Measurements from ENCODE around the gene HMGCS2.

Gene HMGCS2

DNA sequence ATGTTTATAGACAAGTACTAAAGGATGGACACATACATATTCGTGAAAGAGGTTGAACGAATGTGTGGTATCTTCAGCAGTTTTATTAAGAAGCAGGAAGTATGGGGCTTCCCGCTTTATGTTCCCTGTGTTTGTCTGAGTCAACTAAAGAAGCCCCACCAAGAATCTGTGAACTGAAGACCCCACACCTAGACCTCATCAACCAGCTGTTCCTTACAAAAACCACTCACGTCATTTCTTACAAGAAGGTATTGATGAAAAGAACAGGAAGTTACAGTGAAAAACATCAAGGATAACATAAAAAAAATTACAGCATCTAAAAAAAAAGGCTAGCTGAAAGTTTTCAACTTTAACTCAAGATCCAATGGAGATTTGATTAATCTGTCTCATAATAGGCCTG, 30.3 kb upstream of the HMGCS2 start:
- H3K4me3 ChIP-seq (replicated peaks; ENCODE audit: low read depth, low read length): no peak overlapping the region
- TF ChIP-seq, protein P1, sequence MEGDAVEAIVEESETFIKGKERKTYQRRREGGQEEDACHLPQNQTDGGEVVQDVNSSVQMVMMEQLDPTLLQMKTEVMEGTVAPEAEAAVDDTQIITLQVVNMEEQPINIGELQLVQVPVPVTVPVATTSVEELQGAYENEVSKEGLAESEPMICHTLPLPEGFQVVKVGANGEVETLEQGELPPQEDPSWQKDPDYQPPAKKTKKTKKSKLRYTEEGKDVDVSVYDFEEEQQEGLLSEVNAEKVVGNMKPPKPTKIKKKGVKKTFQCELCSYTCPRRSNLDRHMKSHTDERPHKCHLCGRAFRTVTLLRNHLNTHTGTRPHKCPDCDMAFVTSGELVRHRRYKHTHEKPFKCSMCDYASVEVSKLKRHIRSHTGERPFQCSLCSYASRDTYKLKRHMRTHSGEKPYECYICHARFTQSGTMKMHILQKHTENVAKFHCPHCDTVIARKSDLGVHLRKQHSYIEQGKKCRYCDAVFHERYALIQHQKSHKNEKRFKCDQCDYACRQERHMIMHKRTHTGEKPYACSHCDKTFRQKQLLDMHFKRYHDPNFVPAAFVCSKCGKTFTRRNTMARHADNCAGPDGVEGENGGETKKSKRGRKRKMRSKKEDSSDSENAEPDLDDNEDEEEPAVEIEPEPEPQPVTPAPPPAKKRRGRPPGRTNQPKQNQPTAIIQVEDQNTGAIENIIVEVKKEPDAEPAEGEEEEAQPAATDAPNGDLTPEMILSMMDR (IDR thresholded peaks at IDR 0.05; ENCODE audit: low read length, missing control alignments): no peak
- no peak for DNase-seq (ENCODE audit: low read depth)

- DNase-seq (ENCODE audit: low read depth): no peak
- TF ChIP-seq, protein P1 (IDR thresholded peaks at IDR 0.05; ENCODE audit: low read length, missing control alignments): no peak
- no peak overlapping the region for H3K4me3 ChIP-seq (replicated peaks; ENCODE audit: low read depth, low read length)
These were observed 28.9 kb upstream of the HMGCS2 start for GRCh38 chr1:119797606-119798005.

DNA sequence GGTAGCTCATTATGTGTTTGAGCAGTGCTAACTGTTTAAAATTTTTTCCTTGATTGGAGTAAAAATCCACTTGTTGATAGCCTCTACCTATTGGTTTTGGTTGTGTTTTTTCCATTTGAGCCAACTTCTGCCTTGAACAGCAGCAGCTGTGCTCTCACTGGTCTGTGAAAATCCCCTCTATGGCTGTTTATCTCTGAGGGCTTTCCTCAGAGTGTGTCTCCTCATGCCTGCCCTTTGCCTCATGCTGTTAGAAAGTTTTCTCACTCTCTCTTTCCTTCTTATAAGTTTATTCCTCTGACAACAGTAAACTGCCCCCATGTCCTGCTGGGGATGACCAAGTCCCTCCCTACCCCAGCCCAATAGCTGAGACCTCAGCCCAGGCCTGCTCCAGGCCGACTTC, 28.5 kb upstream of the HMGCS2 start:
- TF ChIP-seq, protein P1 (IDR thresholded peaks at IDR 0.05; ENCODE audit: low read length, missing control alignments): no peak
- no peak for DNase-seq (ENCODE audit: low read depth)
- H3K4me3 ChIP-seq (replicated peaks; ENCODE audit: low read depth, low read length): no peak overlapping the region

GRCh38 chr1:119795261-119796200, 26.8 kb upstream of the HMGCS2 start:
- H3K4me3 ChIP-seq (replicated peaks; ENCODE audit: low read depth, low read length): no peak overlapping the region
- TF ChIP-seq, protein P1 (IDR thresholded peaks at IDR 0.05; ENCODE audit: low read length, missing control alignments): no peak
- no peak for DNase-seq (ENCODE audit: low read depth)

- TF ChIP-seq, protein P1 (IDR thresholded peaks at IDR 0.05; ENCODE audit: low read length, missing control alignments): no peak
- no peak overlapping the region for H3K4me3 ChIP-seq (replicated peaks; ENCODE audit: low read depth, low read length)
- peak; percentile 38 for DNase-seq (ENCODE audit: low read depth)
These were observed 26.2 kb upstream of the HMGCS2 start for GRCh38 chr1:119794876-119795240.

- TF ChIP-seq, protein P1 (IDR thresholded peaks at IDR 0.05; ENCODE audit: low read length, missing control alignments): no peak
- no peak for DNase-seq (ENCODE audit: low read depth)
- no peak overlapping the region for H3K4me3 ChIP-seq (replicated peaks; ENCODE audit: low read depth, low read length)
These were observed 25.6 kb upstream of the HMGCS2 start for GRCh38 chr1:119794230-119794875.
